WTC11 (cell line): ENCODE data around the gene CHTF18. TPM values are rescaled to one million over a fixed set of nuclear protein-coding genes. Genes with fewer than 3 reads are reported as not detected.

Source experiments
- ATAC-seq: fragments of 200-7000 bp; cut with Tn5 transposase; 2 replicates; pipeline ENCODE4 v1.10.0; 2021; ENCODE audit warnings: mild to moderate bottlenecking, moderate library complexity
- CTCF ChIA-PET: fragments of 300-600 bp; sonication (Branson Sonifier 250); formaldehyde crosslinking; loops from one replicate; lab custom pipeline; 2021; ENCODE audit warnings: antibody characterized with exemption; lab: Charles Lee
- POLR2A ChIA-PET: fragments of 350-600 bp; sonication (Branson Sonifier 250); formaldehyde crosslinking; loops from one replicate; lab custom pipeline; 2021; ENCODE audit warnings: antibody characterized with exemption; lab: Charles Lee
- DNase-seq: peaks from one replicate; pipeline ENCODE4 v3.0.0; 2021; ENCODE audit warnings: low spot score
- H3K27ac Mint-ChIP-seq: 2 replicates; pipeline ENCODE4 v1.8.0; 2021; ENCODE audit warnings: mixed read lengths
- H3K27me3 Mint-ChIP-seq: 2 replicates; pipeline ENCODE4 v1.8.0; 2021; ENCODE audit warnings: low read depth, mild to moderate bottlenecking, moderate library complexity, mixed read lengths
- H3K36me3 Mint-ChIP-seq: 2 replicates; pipeline ENCODE4 v1.8.0; 2021; ENCODE audit warnings: mixed read lengths
- H3K4me1 Mint-ChIP-seq: 2 replicates; pipeline ENCODE4 v1.8.0; 2022; ENCODE audit warnings: mixed read lengths
- H3K4me3 Mint-ChIP-seq: 2 replicates; pipeline ENCODE4 v1.8.0; 2021; ENCODE audit warnings: mild to moderate bottlenecking, moderate library complexity, mixed read lengths
- H3K9me3 Mint-ChIP-seq: 2 replicates; pipeline ENCODE4 v1.8.0; 2021; ENCODE audit warnings: mixed read lengths
- CREB1 ChIP-seq: sonication (generic); formaldehyde crosslinking; IDR thresholded peaks from 2 replicates; pipeline ENCODE4 v1.8.0; 2023; ENCODE audit warnings: mild to moderate bottlenecking, missing genetic modification reagents
- CREM ChIP-seq: sonication (generic); formaldehyde crosslinking; IDR thresholded peaks from 2 replicates; pipeline ENCODE4 v1.8.1; 2022; ENCODE audit warnings: mild to moderate bottlenecking, missing genetic modification reagents, moderate library complexity
- CTCF ChIP-seq: fragments of 200-600 bp; IDR thresholded peaks from 2 replicates; pipeline ENCODE4 v1.8.0; 2022; ENCODE audit warnings: antibody characterized with exemption
- ELF4 ChIP-seq: sonication (generic); formaldehyde crosslinking; IDR thresholded peaks from 2 replicates; pipeline ENCODE4 v1.8.1; 2022; ENCODE audit warnings: low read depth, mild to moderate bottlenecking, moderate library complexity, missing genetic modification reagents
- EMX1 ChIP-seq: fragments of 250-450 bp; sonication (Bioruptor Pico); IDR thresholded peaks from 2 replicates; pipeline ENCODE4 v1.8.0; 2021; ENCODE audit warnings: mild to moderate bottlenecking
- ERG ChIP-seq: fragments of 250-450 bp; sonication (Bioruptor Pico); IDR thresholded peaks from 2 replicates; pipeline ENCODE4 v1.8.0; 2021; ENCODE audit warnings: mild to moderate bottlenecking
- GRHL2 ChIP-seq: fragments of 250-450 bp; sonication (Bioruptor Pico); IDR thresholded peaks from 2 replicates; pipeline ENCODE4 v1.8.0; 2022; ENCODE audit warnings: mild to moderate bottlenecking, moderate library complexity; ENCODE audit not compliant: insufficient replicate concordance, severe bottlenecking
- MXD4 ChIP-seq: fragments of 250-450 bp; sonication (Bioruptor Pico); IDR thresholded peaks from 2 replicates; pipeline ENCODE4 v1.8.0; 2021; ENCODE audit warnings: mild to moderate bottlenecking, moderate library complexity, borderline replicate concordance
- MYBL2 ChIP-seq: sonication (generic); formaldehyde crosslinking; IDR thresholded peaks from 2 replicates; pipeline ENCODE4 v1.8.1; 2023; ENCODE audit warnings: mild to moderate bottlenecking, moderate library complexity, missing genetic modification reagents
- PRRX2 ChIP-seq: fragments of 250-450 bp; sonication (Bioruptor Pico); IDR thresholded peaks from 2 replicates; pipeline ENCODE4 v1.8.0; 2021; ENCODE audit warnings: mild to moderate bottlenecking
- TP53 ChIP-seq: sonication (generic); formaldehyde crosslinking; IDR thresholded peaks from 2 replicates; pipeline ENCODE4 v1.8.1; 2023; ENCODE audit warnings: mild to moderate bottlenecking, missing genetic modification reagents
- USF1 ChIP-seq: sonication (generic); formaldehyde crosslinking; IDR thresholded peaks from 2 replicates; pipeline ENCODE4 v1.8.0; 2022; ENCODE audit warnings: mild to moderate bottlenecking, missing genetic modification reagents
- ZBTB21 ChIP-seq: sonication (generic); formaldehyde crosslinking; IDR thresholded peaks from 2 replicates; pipeline ENCODE4 v1.8.1; 2023; ENCODE audit warnings: mild to moderate bottlenecking, missing genetic modification reagents, borderline replicate concordance
- ZBTB43 ChIP-seq: sonication (generic); formaldehyde crosslinking; IDR thresholded peaks from 2 replicates; pipeline ENCODE4 v1.8.1; 2023; ENCODE audit warnings: mild to moderate bottlenecking, missing genetic modification reagents
- ZNF232 ChIP-seq: sonication (generic); formaldehyde crosslinking; IDR thresholded peaks from 2 replicates; pipeline ENCODE4 v1.8.0; 2022; ENCODE audit warnings: mild to moderate bottlenecking, missing genetic modification reagents
- ZNF671 ChIP-seq: fragments of 250-450 bp; sonication (Bioruptor Pico); IDR thresholded peaks from 2 replicates; pipeline ENCODE4 v1.8.0; 2021; ENCODE audit warnings: mild to moderate bottlenecking
- total RNA-seq: library from RNA; stranded (reverse); gene quantifications from 3 replicates; pipeline ENCODE4 v1.2.3, GENCODE V29; 2021
- TF ChIP-seq, protein P1 (sequence below): sonication (generic); formaldehyde crosslinking; IDR thresholded peaks from 2 replicates; pipeline ENCODE4 v1.8.1; 2023; ENCODE audit warnings: mild to moderate bottlenecking, missing genetic modification reagents
- TF ChIP-seq, protein P2 (sequence below): sonication (generic); formaldehyde crosslinking; IDR thresholded peaks from 2 replicates; pipeline ENCODE4 v1.8.1; 2022; ENCODE audit warnings: missing genetic modification reagents, borderline replicate concordance
- TF ChIP-seq, protein P3 (sequence below): fragments of 250-450 bp; sonication (Bioruptor Pico); IDR thresholded peaks from 2 replicates; pipeline ENCODE4 v1.9.0; 2021; ENCODE audit warnings: mild to moderate bottlenecking

The CHTF18 gene
- total RNA-seq, 1 experiment from 2014 or later: 183 TPM

GRCh38 chr16:750485-750884 lies 37.9 kb upstream of the CHTF18 start:
- no peaks in the 10 kb centered on the region for H3K27me3 Mint-ChIP-seq
- CTCF ChIA-PET: interaction anchor here (1.1 to 3.5 kb wide), 6 partner anchors 10 to 37 kb away, joined by 3 to 21 read pairs (median 8); partner anchors contain the start of genes CHTF18, CIAO3 and RPUSD1

More at GRCh38 chr16:750485-750884, 37.9 kb upstream of the CHTF18 start:
- POLR2A ChIA-PET: no interaction called here
- TF ChIP-seq CTCF (no peak), ZNF232 (CRISPR knock-in tag) (no peak), ZBTB43 (no peak), EMX1 (CRISPR knock-in tag) (no peak), ZNF671 (CRISPR knock-in tag) (no peak), GRHL2 (CRISPR knock-in tag) (no peak), CREB1 (CRISPR knock-in tag) (no peak), ERG (CRISPR knock-in tag) (no peak), MXD4 (CRISPR knock-in tag) (no peak), USF1 (no peak), PRRX2 (CRISPR knock-in tag) (no peak), ZBTB21 (CRISPR knock-in tag) (no peak), MYBL2 (no peak), TP53 (no peak), ELF4 (CRISPR knock-in tag) (no peak), CREM (no peak)
- TF ChIP-seq, protein P1, sequence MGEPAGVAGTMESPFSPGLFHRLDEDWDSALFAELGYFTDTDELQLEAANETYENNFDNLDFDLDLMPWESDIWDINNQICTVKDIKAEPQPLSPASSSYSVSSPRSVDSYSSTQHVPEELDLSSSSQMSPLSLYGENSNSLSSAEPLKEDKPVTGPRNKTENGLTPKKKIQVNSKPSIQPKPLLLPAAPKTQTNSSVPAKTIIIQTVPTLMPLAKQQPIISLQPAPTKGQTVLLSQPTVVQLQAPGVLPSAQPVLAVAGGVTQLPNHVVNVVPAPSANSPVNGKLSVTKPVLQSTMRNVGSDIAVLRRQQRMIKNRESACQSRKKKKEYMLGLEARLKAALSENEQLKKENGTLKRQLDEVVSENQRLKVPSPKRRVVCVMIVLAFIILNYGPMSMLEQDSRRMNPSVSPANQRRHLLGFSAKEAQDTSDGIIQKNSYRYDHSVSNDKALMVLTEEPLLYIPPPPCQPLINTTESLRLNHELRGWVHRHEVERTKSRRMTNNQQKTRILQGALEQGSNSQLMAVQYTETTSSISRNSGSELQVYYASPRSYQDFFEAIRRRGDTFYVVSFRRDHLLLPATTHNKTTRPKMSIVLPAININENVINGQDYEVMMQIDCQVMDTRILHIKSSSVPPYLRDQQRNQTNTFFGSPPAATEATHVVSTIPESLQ (CRISPR knock-in tag): no peak
- TF ChIP-seq, protein P2, sequence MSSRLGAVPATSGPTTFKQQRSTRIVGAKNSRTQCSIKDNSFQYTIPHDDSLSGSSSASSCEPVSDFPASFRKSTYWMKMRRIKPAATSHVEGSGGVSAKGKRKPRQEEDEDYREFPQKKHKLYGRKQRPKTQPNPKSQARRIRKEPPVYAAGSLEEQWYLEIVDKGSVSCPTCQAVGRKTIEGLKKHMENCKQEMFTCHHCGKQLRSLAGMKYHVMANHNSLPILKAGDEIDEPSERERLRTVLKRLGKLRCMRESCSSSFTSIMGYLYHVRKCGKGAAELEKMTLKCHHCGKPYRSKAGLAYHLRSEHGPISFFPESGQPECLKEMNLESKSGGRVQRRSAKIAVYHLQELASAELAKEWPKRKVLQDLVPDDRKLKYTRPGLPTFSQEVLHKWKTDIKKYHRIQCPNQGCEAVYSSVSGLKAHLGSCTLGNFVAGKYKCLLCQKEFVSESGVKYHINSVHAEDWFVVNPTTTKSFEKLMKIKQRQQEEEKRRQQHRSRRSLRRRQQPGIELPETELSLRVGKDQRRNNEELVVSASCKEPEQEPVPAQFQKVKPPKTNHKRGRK (CRISPR knock-in tag): no peak
- TF ChIP-seq, protein P3, sequence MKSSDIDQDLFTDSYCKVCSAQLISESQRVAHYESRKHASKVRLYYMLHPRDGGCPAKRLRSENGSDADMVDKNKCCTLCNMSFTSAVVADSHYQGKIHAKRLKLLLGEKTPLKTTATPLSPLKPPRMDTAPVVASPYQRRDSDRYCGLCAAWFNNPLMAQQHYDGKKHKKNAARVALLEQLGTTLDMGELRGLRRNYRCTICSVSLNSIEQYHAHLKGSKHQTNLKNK: no peak
- no peak overlapping the region for H3K4me3 Mint-ChIP-seq
- peak overlapping the region; percentile 23; the same call in 1 of the 2 replicates for H3K27ac Mint-ChIP-seq
- DNase-seq: no peak
- no peak for ATAC-seq
- no peaks in the 10 kb centered on the region for H3K9me3 Mint-ChIP-seq
- H3K4me1 Mint-ChIP-seq: peaks cover 30% of the 10 kb centered on the region
- no peaks in the 10 kb centered on the region for H3K36me3 Mint-ChIP-seq
